Kidney epithelial cell (primary cell): ENCODE measurements around the gene UTS2R. TPM values are rescaled to one million over a fixed set of nuclear protein-coding genes. Genes with fewer than 3 reads are reported as not detected.

ENCODE experiments used
- DNase-seq: peaks from one replicate; pipeline ENCODE4 v3.0.0-alpha.2; 2010; ENCODE audit warnings: low read depth
- H3K27me3 ChIP-seq: 2 replicates; pipeline ENCODE4 v1.6.0; 2011; ENCODE audit warnings: low read length; ENCODE audit not compliant: control insufficient read depth, insufficient read depth
- H3K36me3 ChIP-seq: 2 replicates; pipeline ENCODE4 v1.5.1; 2011; ENCODE audit warnings: low read length; ENCODE audit not compliant: control insufficient read depth, insufficient read depth
- H3K4me3 ChIP-seq: 2 replicates; pipeline ENCODE4 v1.5.1; 2011; ENCODE audit warnings: low read depth, mild to moderate bottlenecking, control low read depth, low read length
- CTCF ChIP-seq: IDR thresholded peaks from 2 replicates; pipeline ENCODE4 v1.5.1; 2011; ENCODE audit warnings: mild to moderate bottlenecking, moderate library complexity, low read length, control low read depth, inconsistent platforms; ENCODE audit not compliant: insufficient read depth, poor library complexity, severe bottlenecking
- total RNA-seq: library from RNA; depleted of rRNA; stranded (reverse); fragments of >200 nt; gene quantifications from 2 replicates; pipeline ENCODE4 v1.2.3, GENCODE V29; 2015

UTS2R gene
- total RNA-seq, 1 donor from 2014 or later = not detected

GRCh38 chr17:82325286-82326180, 46.0 kb upstream of the UTS2R start:
- DNase-seq = no peak
- Histone ChIP-seq H3K27me3 (peaks cover 29% of the 10 kb centered on the region), H3K36me3 (no peaks in the 10 kb centered on the region), H3K4me3 (no peak overlapping the region)
- no peak for TF ChIP-seq CTCF

- DNase-seq = no peak
- no peak overlapping the region for H3K4me3 ChIP-seq
- H3K36me3 ChIP-seq = no peaks in the 10 kb centered on the region
- peaks cover 28% of the 10 kb centered on the region for H3K27me3 ChIP-seq
- TF ChIP-seq CTCF = no peak
These were observed 44.3 kb upstream of the UTS2R start for GRCh38 chr17:82327289-82327688.

GRCh38 chr17:82327757-82328140, 43.8 kb upstream of the UTS2R start:
- no peaks in the 10 kb centered on the region for H3K36me3 ChIP-seq
- H3K4me3 ChIP-seq = no peak overlapping the region
- H3K27me3 ChIP-seq = peaks cover 27% of the 10 kb centered on the region
- DNase-seq = no peak
- no peak for TF ChIP-seq CTCF

GRCh38 chr17:82328141-82328993, 43.2 kb upstream of the UTS2R start:
- peaks cover 28% of the 10 kb centered on the region for H3K27me3 ChIP-seq
- TF ChIP-seq CTCF = no peak
- H3K36me3 ChIP-seq = no peaks in the 10 kb centered on the region
- DNase-seq = no peak
- H3K4me3 ChIP-seq = no peak overlapping the region

- TF ChIP-seq CTCF = no peak
- H3K27me3 ChIP-seq = peaks cover 32% of the 10 kb centered on the region
- no peak for DNase-seq
- H3K4me3 ChIP-seq = no peak overlapping the region
- no peaks in the 10 kb centered on the region for H3K36me3 ChIP-seq
These were observed 42.5 kb upstream of the UTS2R start for GRCh38 chr17:82328994-82329507.
